Measurements from ENCODE around the gene PDE10A.

GRCh38 chr6:165559632-165560031 is 103.4 kb downstream of the PDE10A start:
- TF ChIP-seq POLR2A (IDR thresholded peaks at IDR 0.05) (no peak), CTCF (IDR thresholded peaks at IDR 0.05) (no peak)
